ENCODE data around the gene MOCS1. TPM values are rescaled to one million over a fixed set of nuclear protein-coding genes. Genes with fewer than 3 reads are reported as not detected.

Gene MOCS1
- total RNA-seq, 2 experiments from 2014 or later: 0.84 to 1.4 TPM

- ChIA-PET CTCF (no interaction called here), POLR2A (interaction anchor here (0.7 kb wide), 1 partner anchor 292 kb away, joined by 5 read pairs; no protein-coding TSS in a partner anchor)
Measured at GRCh38 chr6:39882531-39882899, 51.7 kb downstream of the MOCS1 start.

GRCh38 chr6:39881851-39882530 lies 52.3 kb downstream of the MOCS1 start:
- CTCF ChIA-PET: no interaction called here
- POLR2A ChIA-PET: no interaction called here

- POLR2A ChIA-PET: no interaction called here
Measured at GRCh38 chr6:39880594-39880993, 53.7 kb downstream of the MOCS1 start.

GRCh38 chr6:39879535-39879934 lies 54.7 kb downstream of the MOCS1 start:
- POLR2A ChIA-PET: no interaction called here
- CTCF ChIA-PET: interaction anchor here (1.3 kb wide), 1 partner anchor 13 kb away, joined by 3 read pairs; no protein-coding TSS in a partner anchor

More at GRCh38 chr6:39880594-39880993, 53.7 kb downstream of the MOCS1 start:
- CTCF ChIA-PET: interaction anchor here (1.3 kb wide), 1 partner anchor 14 kb away, joined by 3 read pairs; no protein-coding TSS in a partner anchor

- ChIA-PET CTCF (no interaction called here), POLR2A (no interaction called here)
Measured at GRCh38 chr6:39876826-39877225, 57.4 kb downstream of the MOCS1 start.

- POLR2A ChIA-PET: no interaction called here
- CTCF ChIA-PET: no interaction called here
Measured at GRCh38 chr6:39876111-39876510, 58.2 kb downstream of the MOCS1 start.

- POLR2A ChIA-PET: no interaction called here
- CTCF ChIA-PET: no interaction called here
Measured at GRCh38 chr6:39873439-39873838, 60.8 kb downstream of the MOCS1 start.

GRCh38 chr6:39870950-39871349 lies 63.3 kb downstream of the MOCS1 start:
- ChIA-PET POLR2A (no interaction called here), CTCF (no interaction called here)

- ChIA-PET CTCF (no interaction called here), POLR2A (no interaction called here)
Measured at GRCh38 chr6:39867592-39867991, 66.7 kb downstream of the MOCS1 start.

GRCh38 chr6:39865011-39865888 lies 69.0 kb downstream of the MOCS1 start:
- POLR2A ChIA-PET: no interaction called here

GRCh38 chr6:39861663-39862062 lies 72.6 kb downstream of the MOCS1 start:
- CTCF ChIA-PET: no interaction called here

More at GRCh38 chr6:39865011-39865888, 69.0 kb downstream of the MOCS1 start:
- CTCF ChIA-PET: no interaction called here

GRCh38 chr6:39859025-39859424 lies 75.2 kb downstream of the MOCS1 start:
- ChIA-PET CTCF (no interaction called here), POLR2A (no interaction called here)

More at GRCh38 chr6:39861663-39862062, 72.6 kb downstream of the MOCS1 start:
- POLR2A ChIA-PET: no interaction called here

GRCh38 chr6:39855356-39855995 lies 78.8 kb downstream of the MOCS1 start:
- CTCF ChIA-PET: no interaction called here
- POLR2A ChIA-PET: no interaction called here

Other genes with a start within 250 kb of the MOCS1 start
- gene KIF6, start 209.1 kb downstream of the MOCS1 start, total RNA-seq: under 1 TPM; 0.17 to 0.23 TPM
- gene DAAM2, start 142.1 kb downstream of the MOCS1 start, total RNA-seq: not detected

Data from activated CD8-positive, alpha-beta memory T cell treated with anti-CD3 and anti-CD28 coated beads for 36 hours (primary cell).